ENCODE measurements around the gene SLC8A1. TPM values are rescaled to one million over a fixed set of nuclear protein-coding genes. Genes with fewer than 3 reads are reported as not detected.

SLC8A1 gene
- total and polyA plus RNA-seq, 2 of the 13 experiments (the other 11 are each of a cell fraction or from before 2014, with no cell fraction given), result not detected

DNA sequence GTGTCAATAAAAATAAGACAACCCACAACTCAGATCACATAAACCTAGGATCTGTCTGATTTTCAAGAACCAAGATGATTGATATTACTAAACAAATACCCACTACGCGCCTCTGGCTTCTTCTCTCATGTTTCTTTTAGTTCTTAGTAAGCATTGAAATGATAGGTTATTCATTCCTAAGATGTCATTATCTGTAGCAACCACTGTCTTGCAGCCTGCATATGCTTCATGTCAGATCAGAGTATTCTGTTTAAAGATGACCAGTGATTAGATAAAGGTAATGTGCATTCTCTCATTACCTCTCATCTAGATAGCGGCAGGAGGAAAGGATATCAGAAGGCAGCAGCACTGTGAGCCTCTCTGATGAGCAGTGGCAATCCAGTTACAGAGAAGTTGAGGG, 112.9 kb downstream of the SLC8A1 start (continued):
- TF ChIP-seq, protein P1, sequence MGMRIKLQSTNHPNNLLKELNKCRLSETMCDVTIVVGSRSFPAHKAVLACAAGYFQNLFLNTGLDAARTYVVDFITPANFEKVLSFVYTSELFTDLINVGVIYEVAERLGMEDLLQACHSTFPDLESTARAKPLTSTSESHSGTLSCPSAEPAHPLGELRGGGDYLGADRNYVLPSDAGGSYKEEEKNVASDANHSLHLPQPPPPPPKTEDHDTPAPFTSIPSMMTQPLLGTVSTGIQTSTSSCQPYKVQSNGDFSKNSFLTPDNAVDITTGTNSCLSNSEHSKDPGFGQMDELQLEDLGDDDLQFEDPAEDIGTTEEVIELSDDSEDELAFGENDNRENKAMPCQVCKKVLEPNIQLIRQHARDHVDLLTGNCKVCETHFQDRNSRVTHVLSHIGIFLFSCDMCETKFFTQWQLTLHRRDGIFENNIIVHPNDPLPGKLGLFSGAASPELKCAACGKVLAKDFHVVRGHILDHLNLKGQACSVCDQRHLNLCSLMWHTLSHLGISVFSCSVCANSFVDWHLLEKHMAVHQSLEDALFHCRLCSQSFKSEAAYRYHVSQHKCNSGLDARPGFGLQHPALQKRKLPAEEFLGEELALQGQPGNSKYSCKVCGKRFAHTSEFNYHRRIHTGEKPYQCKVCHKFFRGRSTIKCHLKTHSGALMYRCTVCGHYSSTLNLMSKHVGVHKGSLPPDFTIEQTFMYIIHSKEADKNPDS (CRISPR knock-in tag; IDR thresholded peaks at IDR 0.05), result no peak

DNA sequence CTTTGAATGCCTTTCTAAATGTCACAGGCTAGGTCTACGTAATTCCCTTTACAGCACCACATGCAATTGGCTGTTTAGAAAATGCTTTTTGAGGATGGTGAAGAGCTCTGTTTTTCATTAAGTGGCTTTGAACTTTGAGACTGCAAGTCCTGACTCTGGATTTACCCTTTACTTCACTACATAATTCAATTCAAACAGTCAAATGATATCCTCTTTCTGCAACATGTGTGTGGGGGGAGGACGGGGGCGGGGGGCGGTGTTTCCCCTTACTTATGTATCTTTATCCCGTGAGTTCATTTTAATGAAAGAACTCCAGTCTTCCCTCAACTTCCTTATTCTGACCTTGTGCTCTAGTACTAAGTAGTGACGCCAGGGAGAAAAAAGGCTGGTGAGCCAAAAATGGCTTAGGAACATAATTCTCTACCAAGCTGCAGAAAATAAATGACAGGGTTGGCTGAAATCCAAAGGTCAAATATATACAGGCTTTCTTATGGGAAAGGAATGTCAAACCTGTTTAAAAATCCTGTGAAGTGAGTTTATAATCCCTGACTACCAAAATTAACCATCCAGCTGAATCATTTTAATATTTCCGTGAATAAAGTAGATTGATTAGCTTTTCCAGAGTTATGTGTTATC, 119.6 kb downstream of the SLC8A1 start:
- no TSS peak for BruUV-seq (replicated peaks)
- H3K27me3 ChIP-seq (ENCODE audit: control insufficient read depth in 1 of 2, insufficient read depth in 2 of 2, low read length in 2 of 2), result no peaks in the 10 kb centered on the region
- H3K4me3 ChIP-seq (replicated peaks in 1 of 3; ENCODE audit: insufficient read depth in 1 of 3, low read depth in 2 of 3, low read length in 3 of 3), result no peak overlapping the region
- intact Hi-C loops (cut with micrococcal nuclease; ENCODE audit: unreplicated experiment), result no loop called here
- in situ Hi-C loops (cut with HindIII; ENCODE audit: extremely low pct_ligation_motif_present, low pct_unique_long_range_greater_than_20kb), result no loop called here
- POLR2A ChIA-PET, result no interaction called here
- no peak overlapping the region for H3K9ac ChIP-seq (ENCODE audit: insufficient read depth, low read depth, low read length)
- no peak overlapping the region for H3K27ac ChIP-seq (ENCODE audit: extremely low read length, insufficient read depth, low read length)
- no peaks in the 10 kb centered on the region for H3K4me1 ChIP-seq (ENCODE audit: insufficient read depth, low read length)
- CTCF ChIA-PET (ENCODE audit: low intra/inter-chr PET ratio, low total read pairs), result no interaction called here
- no peaks in the 10 kb centered on the region for H3K9me3 ChIP-seq (ENCODE audit: low read length)
- no peak for DNase-seq (ENCODE audit: low spot score)
- no peaks in the 10 kb centered on the region for H3K36me3 ChIP-seq (replicated peaks in 1 of 2; ENCODE audit: control insufficient read depth in 1 of 2, insufficient read depth in 2 of 2, low read length in 2 of 2)
- H3K79me2 ChIP-seq (ENCODE audit: insufficient read depth, low read length), result no peaks in the 10 kb centered on the region
- no peak overlapping the region for H2AFZ ChIP-seq (ENCODE audit: low read length)
- 8% methylated on average over 7 of the region's 7 CpGs for WGBS (ENCODE audit: low lambda C conversion rate)
- no peak for FAIRE-seq
- H4K20me1 ChIP-seq (ENCODE audit: insufficient read depth, low read length), result no peaks in the 10 kb centered on the region
- no peak overlapping the region for H3K4me2 ChIP-seq (ENCODE audit: low read depth, low read length)
- ATAC-seq, result no peak
- TF ChIP-seq, protein P2, sequence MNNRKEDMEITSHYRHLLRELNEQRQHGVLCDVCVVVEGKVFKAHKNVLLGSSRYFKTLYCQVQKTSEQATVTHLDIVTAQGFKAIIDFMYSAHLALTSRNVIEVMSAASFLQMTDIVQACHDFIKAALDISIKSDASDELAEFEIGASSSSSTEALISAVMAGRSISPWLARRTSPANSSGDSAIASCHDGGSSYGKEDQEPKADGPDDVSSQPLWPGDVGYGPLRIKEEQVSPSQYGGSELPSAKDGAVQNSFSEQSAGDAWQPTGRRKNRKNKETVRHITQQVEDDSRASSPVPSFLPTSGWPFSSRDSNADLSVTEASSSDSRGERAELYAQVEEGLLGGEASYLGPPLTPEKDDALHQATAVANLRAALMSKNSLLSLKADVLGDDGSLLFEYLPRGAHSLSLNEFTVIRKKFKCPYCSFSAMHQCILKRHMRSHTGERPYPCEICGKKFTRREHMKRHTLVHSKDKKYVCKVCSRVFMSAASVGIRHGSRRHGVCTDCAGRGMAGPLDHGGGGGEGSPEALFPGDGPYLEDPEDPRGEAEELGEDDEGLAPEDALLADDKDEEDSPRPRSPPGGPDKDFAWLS (CRISPR knock-in tag; IDR thresholded peaks at IDR 0.05; ENCODE audit: borderline replicate concordance), result no peak
- TF ChIP-seq FOXP1 (IDR thresholded peaks at IDR 0.05), result no peak
- no peak for TF ChIP-seq FOXP1 (CRISPR knock-in tag; IDR thresholded peaks at IDR 0.05)
- no peak for TF ChIP-seq NCOA1 (CRISPR knock-in tag; IDR thresholded peaks at IDR 0.05)
- no peak for TF ChIP-seq NFATC3 (CRISPR knock-in tag; IDR thresholded peaks at IDR 0.05)
- TF ChIP-seq SRF (IDR thresholded peaks at IDR 0.05; ENCODE audit: low read depth, low read length), result no peak
- no peak for TF ChIP-seq PHB2 (IDR thresholded peaks at IDR 0.05; ENCODE audit: partially characterized antibody)
- no peak for TF ChIP-seq ZSCAN9 (CRISPR knock-in tag; IDR thresholded peaks at IDR 0.05; ENCODE audit: borderline replicate concordance)
- no peak for TF ChIP-seq ZNF530 (CRISPR knock-in tag; IDR thresholded peaks at IDR 0.05; ENCODE audit: low read depth)
- no peak for TF ChIP-seq FOSL1 (CRISPR knock-in tag; IDR thresholded peaks at IDR 0.05; ENCODE audit: borderline replicate concordance)
- no peak for TF ChIP-seq ARNT (IDR thresholded peaks at IDR 0.05)
- no peak for TF ChIP-seq DMAP1 (CRISPR knock-in tag; IDR thresholded peaks at IDR 0.05)
- TF ChIP-seq ZNF263 (CRISPR knock-in tag; IDR thresholded peaks at IDR 0.05), result no peak
- no peak for TF ChIP-seq ELF3 (CRISPR knock-in tag; IDR thresholded peaks at IDR 0.05)
- TF ChIP-seq ZSCAN12 (CRISPR knock-in tag; IDR thresholded peaks at IDR 0.05), result no peak
- no peak for TF ChIP-seq CHD2 (IDR thresholded peaks at IDR 0.05; ENCODE audit: low read depth, low read length)
- no peak for TF ChIP-seq ZBTB21 (CRISPR knock-in tag; IDR thresholded peaks at IDR 0.05)
